ENCODE data around the gene GIGYF2.

The GIGYF2 gene, protein sequence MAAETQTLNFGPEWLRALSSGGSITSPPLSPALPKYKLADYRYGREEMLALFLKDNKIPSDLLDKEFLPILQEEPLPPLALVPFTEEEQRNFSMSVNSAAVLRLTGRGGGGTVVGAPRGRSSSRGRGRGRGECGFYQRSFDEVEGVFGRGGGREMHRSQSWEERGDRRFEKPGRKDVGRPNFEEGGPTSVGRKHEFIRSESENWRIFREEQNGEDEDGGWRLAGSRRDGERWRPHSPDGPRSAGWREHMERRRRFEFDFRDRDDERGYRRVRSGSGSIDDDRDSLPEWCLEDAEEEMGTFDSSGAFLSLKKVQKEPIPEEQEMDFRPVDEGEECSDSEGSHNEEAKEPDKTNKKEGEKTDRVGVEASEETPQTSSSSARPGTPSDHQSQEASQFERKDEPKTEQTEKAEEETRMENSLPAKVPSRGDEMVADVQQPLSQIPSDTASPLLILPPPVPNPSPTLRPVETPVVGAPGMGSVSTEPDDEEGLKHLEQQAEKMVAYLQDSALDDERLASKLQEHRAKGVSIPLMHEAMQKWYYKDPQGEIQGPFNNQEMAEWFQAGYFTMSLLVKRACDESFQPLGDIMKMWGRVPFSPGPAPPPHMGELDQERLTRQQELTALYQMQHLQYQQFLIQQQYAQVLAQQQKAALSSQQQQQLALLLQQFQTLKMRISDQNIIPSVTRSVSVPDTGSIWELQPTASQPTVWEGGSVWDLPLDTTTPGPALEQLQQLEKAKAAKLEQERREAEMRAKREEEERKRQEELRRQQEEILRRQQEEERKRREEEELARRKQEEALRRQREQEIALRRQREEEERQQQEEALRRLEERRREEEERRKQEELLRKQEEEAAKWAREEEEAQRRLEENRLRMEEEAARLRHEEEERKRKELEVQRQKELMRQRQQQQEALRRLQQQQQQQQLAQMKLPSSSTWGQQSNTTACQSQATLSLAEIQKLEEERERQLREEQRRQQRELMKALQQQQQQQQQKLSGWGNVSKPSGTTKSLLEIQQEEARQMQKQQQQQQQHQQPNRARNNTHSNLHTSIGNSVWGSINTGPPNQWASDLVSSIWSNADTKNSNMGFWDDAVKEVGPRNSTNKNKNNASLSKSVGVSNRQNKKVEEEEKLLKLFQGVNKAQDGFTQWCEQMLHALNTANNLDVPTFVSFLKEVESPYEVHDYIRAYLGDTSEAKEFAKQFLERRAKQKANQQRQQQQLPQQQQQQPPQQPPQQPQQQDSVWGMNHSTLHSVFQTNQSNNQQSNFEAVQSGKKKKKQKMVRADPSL (N-terminal part only)

DNA sequence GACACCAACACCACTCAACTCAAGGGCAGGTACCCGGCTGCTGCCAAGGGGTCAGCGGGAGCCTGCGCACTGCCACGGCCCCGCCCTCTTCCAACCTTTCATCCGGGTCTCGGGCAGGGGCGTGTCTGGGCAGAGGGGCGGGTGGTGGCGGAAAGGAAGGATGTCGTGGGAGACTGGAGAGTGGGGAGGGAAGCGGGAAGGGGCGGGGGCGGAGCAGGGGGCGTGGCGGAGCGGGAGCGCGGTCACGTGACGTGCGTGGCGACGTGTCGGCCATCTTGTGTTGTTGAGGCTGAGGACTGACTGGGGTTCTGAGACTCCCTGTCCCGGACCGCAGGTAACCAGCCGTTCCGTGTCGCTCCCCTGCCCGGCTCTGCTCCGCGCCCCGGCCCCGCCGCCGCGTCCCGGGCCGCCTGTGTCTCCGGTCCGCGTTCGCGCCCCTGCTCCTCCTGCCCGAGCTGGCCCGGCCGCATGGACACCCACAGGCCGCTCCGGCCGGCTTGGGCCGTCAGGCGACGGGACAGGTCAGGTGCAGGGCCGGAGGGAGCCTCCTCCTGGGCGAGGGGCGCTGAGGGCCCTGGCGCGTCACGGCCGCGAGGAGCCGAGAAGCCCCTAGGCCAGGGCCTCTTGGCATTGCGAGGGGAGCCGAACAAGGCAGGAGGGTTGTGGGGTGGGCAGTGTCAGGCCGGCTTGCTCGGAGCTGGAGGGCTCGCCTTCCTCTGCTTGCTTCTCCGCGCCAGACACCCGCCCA, at the start of gene GIGYF2:
Gene GIGYF2, plus strand, starts transcription at position 273 of the 748 bp plus-strand sequence. CDS start 37,867 bp downstream, outside the sequence.
- peak within 1 kb of the TSS; percentile 95 for H3K27ac ChIP-seq
- TF ChIP-seq, protein P1, sequence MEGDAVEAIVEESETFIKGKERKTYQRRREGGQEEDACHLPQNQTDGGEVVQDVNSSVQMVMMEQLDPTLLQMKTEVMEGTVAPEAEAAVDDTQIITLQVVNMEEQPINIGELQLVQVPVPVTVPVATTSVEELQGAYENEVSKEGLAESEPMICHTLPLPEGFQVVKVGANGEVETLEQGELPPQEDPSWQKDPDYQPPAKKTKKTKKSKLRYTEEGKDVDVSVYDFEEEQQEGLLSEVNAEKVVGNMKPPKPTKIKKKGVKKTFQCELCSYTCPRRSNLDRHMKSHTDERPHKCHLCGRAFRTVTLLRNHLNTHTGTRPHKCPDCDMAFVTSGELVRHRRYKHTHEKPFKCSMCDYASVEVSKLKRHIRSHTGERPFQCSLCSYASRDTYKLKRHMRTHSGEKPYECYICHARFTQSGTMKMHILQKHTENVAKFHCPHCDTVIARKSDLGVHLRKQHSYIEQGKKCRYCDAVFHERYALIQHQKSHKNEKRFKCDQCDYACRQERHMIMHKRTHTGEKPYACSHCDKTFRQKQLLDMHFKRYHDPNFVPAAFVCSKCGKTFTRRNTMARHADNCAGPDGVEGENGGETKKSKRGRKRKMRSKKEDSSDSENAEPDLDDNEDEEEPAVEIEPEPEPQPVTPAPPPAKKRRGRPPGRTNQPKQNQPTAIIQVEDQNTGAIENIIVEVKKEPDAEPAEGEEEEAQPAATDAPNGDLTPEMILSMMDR (conservative IDR thresholded peaks at IDR 0.05) = no peak

DNA sequence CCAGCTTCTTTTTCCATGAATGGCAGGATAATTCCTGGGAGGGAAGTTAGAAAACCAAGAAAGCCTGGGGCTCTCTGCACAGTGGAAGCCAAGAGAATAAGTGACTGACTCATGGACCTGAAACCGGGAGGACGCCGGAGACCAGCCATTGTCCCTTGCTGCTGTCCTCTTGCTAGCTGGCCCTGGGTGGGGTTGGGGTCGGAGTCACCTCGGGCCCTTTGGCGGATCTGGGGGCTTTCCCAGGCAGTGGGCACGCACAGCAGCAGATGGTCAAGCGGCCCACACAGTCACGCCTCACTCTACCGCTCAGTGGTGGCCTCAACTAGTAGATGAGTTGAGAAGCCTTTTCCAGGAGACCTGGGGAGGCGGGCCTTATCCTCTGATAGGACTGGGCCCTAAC, 48.1 kb upstream of the GIGYF2 start:
- TF ChIP-seq, protein P1 (conservative IDR thresholded peaks at IDR 0.05) = no peak

DNA sequence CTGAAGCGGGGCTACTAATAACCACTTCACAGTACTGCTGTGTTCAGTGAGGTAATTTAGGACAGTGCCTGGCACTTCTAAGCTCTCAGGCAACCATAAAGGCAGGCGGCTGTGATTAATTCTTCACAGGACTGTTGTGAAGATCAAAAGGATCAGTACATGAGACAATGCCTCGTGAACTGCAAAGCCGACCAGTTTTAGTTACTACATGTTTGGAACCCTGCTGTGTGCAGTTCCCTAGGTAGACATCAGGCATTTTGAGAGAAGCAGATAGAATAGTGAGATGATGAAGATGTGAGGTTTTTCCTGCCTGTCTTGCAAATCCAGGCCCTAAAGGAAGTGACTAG, 44.7 kb upstream of the GIGYF2 start:
- TF ChIP-seq, protein P1 (conservative IDR thresholded peaks at IDR 0.05) = no peak
- no peak overlapping the region for H3K27ac ChIP-seq

More for the DNA sequence above, 48.1 kb upstream of the GIGYF2 start:
- no peak overlapping the region for H3K27ac ChIP-seq

DNA sequence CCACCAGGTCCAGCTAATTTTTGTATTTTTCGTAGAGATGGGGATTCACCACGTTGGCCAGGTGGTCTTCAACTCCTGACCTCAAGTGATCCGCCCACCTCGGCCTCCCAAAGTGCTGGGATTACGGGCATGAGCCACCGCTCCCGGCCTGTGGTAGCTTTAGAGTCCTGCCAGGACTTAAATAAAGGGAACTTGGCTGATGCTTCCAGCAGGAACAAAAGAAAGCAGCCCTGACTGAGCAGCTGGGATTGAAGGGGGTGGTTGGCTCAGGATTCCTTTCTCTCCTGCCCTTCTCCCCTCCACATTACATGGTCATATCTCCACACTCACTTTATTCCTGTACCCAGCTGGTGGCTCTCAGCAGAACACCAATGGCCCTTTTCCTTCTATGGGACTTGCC, 43.7 kb upstream of the GIGYF2 start:
- TF ChIP-seq, protein P1 (conservative IDR thresholded peaks at IDR 0.05) = no peak
- H3K27ac ChIP-seq = no peak overlapping the region

DNA sequence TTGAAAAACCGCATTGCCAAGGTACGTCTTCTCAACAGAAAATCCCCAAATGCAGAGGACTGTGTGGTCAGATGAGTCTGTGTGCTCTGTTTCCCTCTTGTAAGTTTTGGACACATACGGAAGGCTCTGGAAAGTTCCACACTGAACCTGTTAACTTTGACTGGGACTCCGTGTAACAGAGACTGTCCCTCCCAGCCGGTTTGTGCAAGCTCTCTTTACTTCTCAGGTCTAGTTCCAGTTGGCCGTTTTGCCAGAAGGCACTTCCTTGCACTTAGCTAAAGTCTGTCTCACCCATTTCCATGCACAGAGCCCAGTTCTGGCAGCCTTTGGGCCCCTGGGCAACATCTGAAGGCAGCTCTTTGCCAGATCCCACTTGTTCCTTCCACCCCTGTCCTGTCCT, 41.7 kb upstream of the GIGYF2 start:
- peak overlapping the region; percentile 47 for H3K27ac ChIP-seq
- TF ChIP-seq, protein P1 (conservative IDR thresholded peaks at IDR 0.05) = no peak

DNA sequence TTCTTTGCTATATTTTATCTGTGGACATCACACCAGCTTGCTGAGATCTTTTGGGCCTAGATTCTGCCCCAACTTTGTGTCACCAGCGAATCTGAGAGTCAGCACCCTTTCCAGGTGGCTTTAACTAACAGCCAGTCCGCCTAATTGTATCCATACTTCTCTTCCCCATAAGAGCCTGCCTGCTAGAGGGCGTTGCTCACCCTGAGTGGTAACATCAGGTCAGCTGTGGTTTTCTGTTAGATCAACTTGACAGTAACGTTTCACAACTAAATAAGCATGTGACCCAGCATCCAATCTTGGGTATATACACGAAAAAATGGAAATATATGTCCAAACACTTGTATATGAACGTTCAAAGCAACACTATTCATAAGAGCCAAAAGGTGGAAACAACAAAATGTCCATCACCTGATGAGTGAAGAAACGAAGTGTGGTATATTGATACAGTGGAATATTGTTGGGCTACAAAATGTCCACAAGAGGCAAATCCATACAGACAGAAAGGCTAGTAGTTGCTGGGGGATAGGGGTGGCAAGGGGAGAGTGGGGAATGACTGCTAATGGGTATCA, 38.8 kb upstream of the GIGYF2 start:
- TF ChIP-seq, protein P1 (conservative IDR thresholded peaks at IDR 0.05) = peak; percentile 49
- no peak overlapping the region for H3K27ac ChIP-seq
